H1 (cell line): ENCODE measurements around the gene TCF7L2. TPM values are rescaled to one million over a fixed set of nuclear protein-coding genes. Genes with fewer than 3 reads are reported as not detected.

Source experiments
- CTCF ChIA-PET: fragments of 300-600 bp; sonication (Branson Sonifier 250); formaldehyde crosslinking; loops from one replicate; lab custom pipeline; 2021; ENCODE audit not compliant: partially characterized antibody; lab: Charles Lee
- POLR2A ChIA-PET: fragments of 300-600 bp; sonication (Branson Sonifier 250); formaldehyde crosslinking; loops from one replicate; lab custom pipeline; 2021; ENCODE audit warnings: inconsistent platforms; ENCODE audit not compliant: partially characterized antibody; lab: Charles Lee
- DNase-seq, 2 experiments: peaks; one replicate each; pipeline versions ENCODE4 v3.0.0 to v3.0.0-alpha.2; 2010 to 2022; ENCODE audit warnings: low spot score in 2 of 2, low read depth in 1 of 2, mixed read lengths in 1 of 2
- FAIRE-seq: peaks from 2 replicates; lab custom pipeline; 2011; peaks lifted over from hg19 to GRCh38; lab: Jason Lieb, UNC
- H2AFZ ChIP-seq: 2 replicates; pipeline ENCODE4 v1.8.1; 2012; ENCODE audit warnings: low read length, inconsistent platforms
- H2AK5ac ChIP-seq: 2 replicates; pipeline ENCODE4 v1.6.1; 2013; ENCODE audit warnings: low read depth, low read length
- H2BK120ac ChIP-seq: replicated peaks from 2 replicates; pipeline ENCODE3; 2013; ENCODE audit warnings: low read depth, low read length, inconsistent platforms
- H2BK12ac ChIP-seq: 2 replicates; pipeline ENCODE4 v1.6.1; 2013; ENCODE audit warnings: low read depth, low read length
- H2BK15ac ChIP-seq: 2 replicates; pipeline ENCODE4 v1.6.1; 2013; ENCODE audit warnings: low read length
- H2BK20ac ChIP-seq: 2 replicates; pipeline ENCODE4 v1.6.1; 2013; ENCODE audit warnings: low read length
- H2BK5ac ChIP-seq: 2 replicates; pipeline ENCODE4 v1.6.1; 2013; ENCODE audit warnings: low read depth, low read length
- H3K14ac ChIP-seq: 2 replicates; pipeline ENCODE4 v1.6.1; 2013; ENCODE audit warnings: inconsistent platforms; ENCODE audit not compliant: insufficient read length
- H3K18ac ChIP-seq: 2 replicates; pipeline ENCODE4 v1.6.1; 2013; ENCODE audit warnings: low read length; ENCODE audit errors: extremely low read depth
- H3K23ac ChIP-seq: 2 replicates; pipeline ENCODE4 v1.6.1; 2013; ENCODE audit warnings: inconsistent platforms; ENCODE audit not compliant: insufficient read length
- H3K23me2 ChIP-seq: 2 replicates; pipeline ENCODE4 v1.6.1; 2013; ENCODE audit warnings: low read depth, low read length
- H3K27ac ChIP-seq: 2 replicates; pipeline ENCODE4 v1.6.1; 2011; ENCODE audit warnings: low read depth, low read length, inconsistent platforms
- H3K27me3 ChIP-seq, 4 experiments: replicated peaks in 1 of 4; 1 replicate in 1 of 4; 2 replicates in 3 of 4; pipeline versions ENCODE4 v1.6.1 to v1.8.1; 2011 to 2013; ENCODE audit warnings: low read length in 3 of 4, mild to moderate bottlenecking in 3 of 4, inconsistent platforms in 2 of 4, mixed read lengths in 2 of 4, moderate library complexity in 1 of 4; ENCODE audit not compliant: control insufficient read depth in 3 of 4, insufficient read depth in 3 of 4; ENCODE audit errors: extremely low read depth in 1 of 4
- H3K36me3 ChIP-seq, 4 experiments: 2 replicates each; pipeline versions ENCODE4 v1.6.1 to v1.8.1; 2011 to 2013; ENCODE audit warnings: mild to moderate bottlenecking in 4 of 4, low read length in 3 of 4, moderate library complexity in 2 of 4, control low read depth in 1 of 4, inconsistent platforms in 1 of 4; ENCODE audit not compliant: insufficient read depth in 4 of 4, control insufficient read depth in 2 of 4
- H3K4ac ChIP-seq: replicated peaks from 2 replicates; pipeline ENCODE3; 2013; ENCODE audit warnings: low read length, low read depth, mixed read lengths, inconsistent platforms; ENCODE audit not compliant: insufficient read length
- H3K4me1 ChIP-seq, 4 experiments: replicated peaks in 1 of 4; 1 replicate in 1 of 4; 2 replicates in 3 of 4; pipeline versions ENCODE4 v1.6.1 to v1.8.1; 2011 to 2013; ENCODE audit warnings: low read length in 3 of 4, inconsistent platforms in 2 of 4, mixed read lengths in 1 of 4; ENCODE audit not compliant: insufficient read depth in 4 of 4, control insufficient read depth in 3 of 4
- H3K4me2 ChIP-seq, 2 experiments: 2 replicates each; pipeline versions ENCODE4 v1.6.1 to v1.8.1; 2011 to 2013; ENCODE audit warnings: low read depth in 2 of 2, low read length in 2 of 2, control low read depth in 1 of 2, inconsistent platforms in 1 of 2, mild to moderate bottlenecking in 1 of 2; ENCODE audit not compliant: insufficient read depth in 1 of 2
- H3K4me3 ChIP-seq, 4 experiments: fragments of 200-600, 300-600 bp in 1 of 4; sonication (generic), shearing (Covaris generic), sonication (Bioruptor Twin) in 1 of 4; 2 replicates each; pipeline versions ENCODE4 v1.5.1 to v1.8.1; 2011 to 2016; ENCODE audit warnings: low read length in 4 of 4, low read depth in 3 of 4, control low read depth in 2 of 4, inconsistent platforms in 2 of 4, mild to moderate bottlenecking in 2 of 4, mixed read lengths in 1 of 4, moderate library complexity in 1 of 4; ENCODE audit not compliant: insufficient read depth in 2 of 4; ENCODE audit errors: extremely low read depth in 1 of 4
- H3K56ac ChIP-seq: replicated peaks from 2 replicates; pipeline ENCODE3; 2013; ENCODE audit warnings: low read depth, mild to moderate bottlenecking, mixed read lengths, low read length, inconsistent platforms; ENCODE audit not compliant: insufficient read length
- H3K79me1 ChIP-seq: 2 replicates; pipeline ENCODE4 v1.6.1; 2013; ENCODE audit warnings: low read depth, low read length, control low read depth
- H3K79me2 ChIP-seq, 2 experiments: 2 replicates each; pipeline versions ENCODE4 v1.6.1 to v1.8.1; 2012 to 2013; ENCODE audit warnings: low read length in 2 of 2, mild to moderate bottlenecking in 2 of 2, inconsistent platforms in 1 of 2; ENCODE audit not compliant: insufficient read depth in 2 of 2, control insufficient read depth in 1 of 2
- H3K9ac ChIP-seq, 4 experiments: replicated peaks in 1 of 4; 1 replicate in 1 of 4; 2 replicates in 3 of 4; pipeline versions ENCODE4 v1.6.1 to v1.8.1; 2011 to 2013; ENCODE audit warnings: low read depth in 3 of 4, low read length in 3 of 4, control low read depth in 2 of 4, mild to moderate bottlenecking in 2 of 4, moderate library complexity in 2 of 4, inconsistent platforms in 1 of 4; ENCODE audit errors: extremely low read depth in 1 of 4
- H3K9me3 ChIP-seq, 2 experiments: 2 replicates each; pipeline versions ENCODE4 v1.6.1 to v1.8.1; 2012 to 2013; ENCODE audit warnings: mild to moderate bottlenecking in 2 of 2, moderate library complexity in 2 of 2, control low read depth in 1 of 2, inconsistent platforms in 1 of 2, low read depth in 1 of 2, low read length in 1 of 2, mixed read lengths in 1 of 2; ENCODE audit not compliant: insufficient read depth in 2 of 2
- H4K20me1 ChIP-seq, 2 experiments: replicated peaks in 1 of 2; 2 replicates each; pipeline versions ENCODE3 to v1.8.1; 2011 to 2013; ENCODE audit warnings: inconsistent platforms in 2 of 2, low read length in 2 of 2, mild to moderate bottlenecking in 1 of 2; ENCODE audit not compliant: insufficient read depth in 2 of 2, control insufficient read depth in 1 of 2
- H4K5ac ChIP-seq: 2 replicates; pipeline ENCODE4 v1.6.1; 2013; ENCODE audit warnings: low read length, low read depth, mixed read lengths, inconsistent platforms; ENCODE audit not compliant: insufficient read length
- H4K8ac ChIP-seq: 2 replicates; pipeline ENCODE4 v1.8.0; 2013; ENCODE audit warnings: mild to moderate bottlenecking, moderate library complexity, low read length, inconsistent platforms; ENCODE audit not compliant: insufficient read depth; ENCODE audit errors: extremely low read depth
- H4K91ac ChIP-seq: replicated peaks from 2 replicates; pipeline ENCODE3; 2013; ENCODE audit warnings: low read length, mixed read lengths, inconsistent platforms; ENCODE audit not compliant: insufficient read length
- ASH2L ChIP-seq: fragments of 200-600, 300-600 bp; sonication (generic); IDR thresholded peaks from one replicate; pipeline ENCODE4 v1.7.1; 2017; ENCODE audit warnings: low read length
- BACH1 ChIP-seq: IDR thresholded peaks from 2 replicates; pipeline ENCODE4 v1.6.1; 2012; ENCODE audit warnings: low read length, improper control_type of control experiment
- HDAC6 ChIP-seq: IDR thresholded peaks from one replicate; pipeline ENCODE4 v1.7.1; 2012; ENCODE audit warnings: low read depth, mild to moderate bottlenecking, inconsistent platforms, low read length, moderate library complexity
- KDM4A ChIP-seq: IDR thresholded peaks from one replicate; pipeline ENCODE4 v1.7.1; 2012; ENCODE audit warnings: low read depth, mild to moderate bottlenecking, moderate library complexity, low read length, inconsistent platforms; ENCODE audit not compliant: severe bottlenecking
- NANOG ChIP-seq: IDR thresholded peaks from 2 replicates; pipeline ENCODE4 v1.6.1; 2011; ENCODE audit warnings: low read length, low read depth, mild to moderate bottlenecking, inconsistent platforms; ENCODE audit not compliant: insufficient read depth, poor library complexity, severe bottlenecking
- RBBP5 ChIP-seq: IDR thresholded peaks from 2 replicates; pipeline ENCODE4 v1.7.1; 2012; ENCODE audit warnings: low read depth, mild to moderate bottlenecking, inconsistent platforms, low read length, moderate library complexity, borderline replicate concordance
- SIRT6 ChIP-seq: IDR thresholded peaks from one replicate; pipeline ENCODE4 v1.7.1; 2012; ENCODE audit warnings: low read length, inconsistent platforms
- SUZ12 ChIP-seq: fragments of 200-600 bp; sonication (generic); IDR thresholded peaks from 2 replicates; pipeline ENCODE4 v1.6.1; 2012; ENCODE audit warnings: mild to moderate bottlenecking, inconsistent platforms, low read length, moderate library complexity, mixed read lengths
- TAF1 ChIP-seq: IDR thresholded peaks from 2 replicates; pipeline ENCODE4 v1.6.1; 2011; ENCODE audit warnings: mild to moderate bottlenecking, low read depth, low read length
- WGBS, 2 experiments: shearing (Covaris generic) in 1 of 2; methylation state at CpG; one replicate each; pipeline versions ENCODE4 v1.1.6 to v1.1.7; 2013 to 2015; ENCODE audit warnings: low lambda C conversion rate in 2 of 2, mixed read lengths in 2 of 2, inconsistent platforms in 1 of 2, low coverage in 1 of 2, missing lambda C conversion rate in 1 of 2; ENCODE audit not compliant: insufficient replicate concordance in 2 of 2, insufficient coverage in 1 of 2, insufficient read length in 1 of 2; ENCODE audit errors: extremely low coverage in 1 of 2, missing lambda C conversion rate in 1 of 2; 5-methylcytosine and 5-hydroxymethylcytosine counted together
- polyA plus RNA-seq, 7 experiments: library from polyadenylated mRNA; depleted of rRNA in 3 of 7; stranded (reverse) in 5 of 7; unstranded in 2 of 7; fragments of >200 nt in 5 of 7; fragments of 200-250 nt in 2 of 7; gene quantifications; 1 replicate in 5 of 7; 2 replicates in 1 of 7; 4 replicates in 1 of 7; pipeline versions ENCODE4 v1.2.1 to v1.2.3, GENCODE V29; 2011 to 2013; ENCODE audit warnings: missing spikeins in 2 of 7, mixed read lengths in 2 of 7
- total RNA-seq: library from RNA; stranded (reverse); fragmentation: NEBNext Ultra II Directional; extraction: Animal tissue kit (Norgen Biotek cat#: 25700); gene quantifications from 2 replicates; pipeline ENCODE4 v1.2.1, GENCODE V29; 2021
- TF ChIP-seq, protein P1 (sequence below): IDR thresholded peaks from 2 replicates; pipeline ENCODE4 v1.6.1; 2011; ENCODE audit warnings: low read depth, mild to moderate bottlenecking, low read length; ENCODE audit not compliant: insufficient read depth

Gene TCF7L2
- total and polyA plus RNA-seq, 2 of the 8 experiments (the other 6 are each of a cell fraction or from before 2014, with no cell fraction given): 33.9 to 67.3 TPM

DNA sequence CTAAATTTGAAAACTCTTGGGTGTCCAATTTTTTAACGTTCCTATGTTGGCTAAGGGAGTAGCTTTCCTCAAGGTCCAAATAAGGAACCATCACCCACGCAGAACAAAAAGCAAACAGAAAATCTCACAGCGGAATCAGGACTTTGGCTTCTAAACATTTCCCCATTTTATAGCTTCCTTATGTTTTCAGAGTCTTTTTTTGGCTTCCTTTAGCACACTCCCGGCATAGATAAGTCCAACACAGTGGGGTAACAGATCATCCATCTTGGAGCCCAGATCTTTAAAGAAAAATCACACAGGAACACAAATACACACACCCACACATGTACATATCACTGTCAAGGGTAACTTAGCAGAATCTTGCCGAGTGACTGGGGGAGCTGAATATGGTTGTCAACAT, 4.2 kb upstream of the TCF7L2 start:
- Histone ChIP-seq H4K8ac (no peak overlapping the region), H3K18ac (no peak overlapping the region), H3K4ac (no peak overlapping the region), H2AFZ (no peak overlapping the region), H3K9me3 (no peaks in the 10 kb centered on the region), H3K4me3 (no peak overlapping the region), H2BK15ac (no peak overlapping the region), H3K56ac (no peak overlapping the region), H4K5ac (no peak overlapping the region), H3K27ac (no peak overlapping the region), H4K91ac (no peak overlapping the region), H3K4me2 (no peak overlapping the region), H3K23me2 (no peaks in the 10 kb centered on the region; the same call in 1 of the 2 replicates), H3K36me3 (no peaks in the 10 kb centered on the region), H3K79me1 (no peaks in the 10 kb centered on the region), H3K4me1 (peaks cover 0 to 10% (median 4%) of the 10 kb centered on the region in 4 experiments; a peak in 4 of 7 replicates), H3K79me2 (peaks cover 0 to 11% of the 10 kb centered on the region in 2 experiments; a peak in 3 of 4 replicates), H2BK20ac (no peak overlapping the region), H4K20me1 (no peaks in the 10 kb centered on the region), H3K23ac (no peak overlapping the region), H3K27me3 (no peaks in the 10 kb centered on the region), H3K9ac (no peak overlapping the region), H2AK5ac (no peak overlapping the region), H2BK120ac (no peak overlapping the region), H2BK5ac (no peak overlapping the region), H3K14ac (no peak overlapping the region), H2BK12ac (no peak overlapping the region)
- ChIA-PET POLR2A (interaction anchor here (1.3 to 2.0 kb wide), 3 partner anchors 10 to 32 kb away, joined by 3 to 5 read pairs (median 4); no protein-coding TSS in a partner anchor), CTCF (interaction anchor here (0.7 to 2.1 kb wide), 3 partner anchors 32 to 470 kb away, joined by 3 to 12 read pairs (median 4); no protein-coding TSS in a partner anchor)
- FAIRE-seq: no peak
- WGBS, 2 experiments: 85% methylated on average over 5 of the region's 5 CpGs; no CpG with 5 or more reads in 1 of the 2 experiments
- DNase-seq: no peak
- TF ChIP-seq BACH1 (no peak), HDAC6 (no peak), TAF1 (no peak), ASH2L (no peak), NANOG (no peak), SIRT6 (no peak), RBBP5 (no peak), KDM4A (no peak), SUZ12 (no peak)
- TF ChIP-seq, protein P1, sequence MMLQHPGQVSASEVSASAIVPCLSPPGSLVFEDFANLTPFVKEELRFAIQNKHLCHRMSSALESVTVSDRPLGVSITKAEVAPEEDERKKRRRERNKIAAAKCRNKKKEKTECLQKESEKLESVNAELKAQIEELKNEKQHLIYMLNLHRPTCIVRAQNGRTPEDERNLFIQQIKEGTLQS: no peak
